ENCODE data around the gene AXDND1. TPM values are rescaled to one million over a fixed set of nuclear protein-coding genes. Genes with fewer than 3 reads are reported as not detected.
"Not testable (repeated sequence)": the region's sequence is repeated elsewhere in the genome, so short reads cannot be mapped to it uniquely, and the experiment has no call there.

AXDND1 gene
- total RNA-seq, 5 donors from 2014 or later (not counting 1 experiment from before 2014, with no cell fraction given) = 0.19 to 1.5 (median 0.77) TPM; not detected in 2

DNA sequence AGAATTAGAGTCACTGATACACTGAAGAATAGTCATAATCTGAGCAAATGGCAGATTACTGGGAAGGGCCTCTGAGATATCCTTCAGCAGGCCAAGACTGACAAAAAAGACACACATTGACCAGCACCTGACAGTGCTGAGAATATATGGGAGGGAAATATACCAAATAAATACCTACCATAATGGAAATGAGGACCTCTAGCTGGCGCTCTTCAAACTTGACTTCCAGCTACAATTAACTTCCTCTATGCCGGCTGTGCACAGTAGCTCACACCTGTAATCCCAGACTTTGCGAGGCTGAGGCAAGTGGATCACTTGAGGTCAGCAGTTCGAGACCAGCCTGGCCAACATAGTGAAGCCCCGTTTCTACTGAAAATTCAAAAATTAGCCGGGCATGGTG, 140.4 kb downstream of the AXDND1 start:
- 71% methylated on average over 4 of the region's 6 CpGs for WGBS (ENCODE audit: insufficient coverage)
- Mint-ChIP-seq H3K27me3 (no peaks in the 10 kb centered on the region), H3K9me3 (peaks cover 0 to 5% (median 0%) of the 10 kb centered on the region in 3 donors), H3K4me3 (no peak overlapping the region), H3K27ac (no peak overlapping the region), H3K4me1 (no peaks in the 10 kb centered on the region), H3K36me3 (no peaks in the 10 kb centered on the region)
- peaks cover 0 to 2% of the 10 kb centered on the region in 2 experiments for H3K27me3 ChIP-seq (replicated peaks in 1 of 2; ENCODE audit: control insufficient read depth in 2 of 2, extremely low read depth in 1 of 2, insufficient read depth in 2 of 2, low read length in 1 of 2)
- ChIA-PET CTCF (interaction anchor here in 1 of 2 donors (0.6 kb wide), 1 partner anchor 1333 kb away, joined by 3 read pairs; no protein-coding TSS in a partner anchor), POLR2A (no interaction called here)
- H3K27ac ChIP-seq (ENCODE audit: low read length) = no peak overlapping the region
- H3K36me3 ChIP-seq (ENCODE audit: control insufficient read depth in 2 of 2, extremely low read depth in 1 of 2, insufficient read depth in 1 of 2, low read length in 1 of 2) = no peaks in the 10 kb centered on the region
- no peaks in the 10 kb centered on the region for H3K9me3 ChIP-seq
- no peak overlapping the region for H3K4me3 ChIP-seq (ENCODE audit: control insufficient read depth in 1 of 2, extremely low read depth in 1 of 2, low read length in 1 of 2)
- no peaks in the 10 kb centered on the region for H3K4me1 ChIP-seq (ENCODE audit: control insufficient read depth in 1 of 2, extremely low read depth in 1 of 2, insufficient read depth in 2 of 2, low read length in 2 of 2)
- no peak for ATAC-seq (replicated peaks in 1 of 4)
- no peak for DNase-seq

DNA sequence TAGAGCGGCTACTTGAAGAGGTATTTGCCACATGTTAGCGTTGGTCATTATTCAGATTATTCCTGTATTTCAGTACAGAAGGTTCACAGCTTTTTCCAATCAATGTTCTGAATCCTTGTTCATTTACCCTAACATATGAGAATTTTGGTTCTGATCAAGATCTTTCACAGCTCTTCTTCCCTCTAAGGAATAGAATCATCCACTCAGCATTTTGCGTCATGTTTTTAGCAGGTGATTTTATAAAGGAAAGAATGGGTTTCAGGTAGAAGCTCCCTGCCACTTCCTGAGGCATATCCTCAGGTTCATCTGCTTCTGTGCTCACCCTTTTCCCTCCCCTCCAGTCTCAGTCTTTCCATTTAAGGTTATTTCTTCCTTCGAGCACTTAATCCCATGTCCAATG, 143.6 kb downstream of the AXDND1 start:
- ATAC-seq (replicated peaks in 1 of 4) = no peak
- H3K9me3 ChIP-seq = no peaks in the 10 kb centered on the region
- no peak overlapping the region for H3K4me3 ChIP-seq (ENCODE audit: control insufficient read depth in 1 of 2, extremely low read depth in 1 of 2, low read length in 1 of 2)
- H3K9me3 Mint-ChIP-seq = peaks cover 0 to 14% (median 2%) of the 10 kb centered on the region in 3 donors
- CTCF ChIA-PET = no interaction called here
- no peak overlapping the region for H3K27ac ChIP-seq (ENCODE audit: low read length)
- no peaks in the 10 kb centered on the region for H3K36me3 ChIP-seq (ENCODE audit: control insufficient read depth in 2 of 2, extremely low read depth in 1 of 2, insufficient read depth in 1 of 2, low read length in 1 of 2)
- H3K27me3 Mint-ChIP-seq = peaks cover 0 to under 1% of the 10 kb centered on the region in 2 donors
- no peaks in the 10 kb centered on the region for H3K4me1 Mint-ChIP-seq
- DNase-seq = no peak
- H3K4me1 ChIP-seq (ENCODE audit: control insufficient read depth in 1 of 2, extremely low read depth in 1 of 2, insufficient read depth in 2 of 2, low read length in 2 of 2) = no peaks in the 10 kb centered on the region
- H3K4me3 Mint-ChIP-seq = no peak overlapping the region
- 45% methylated on average over 1 of the region's 4 CpGs for WGBS (ENCODE audit: insufficient coverage)
- no peak overlapping the region for H3K27ac Mint-ChIP-seq
- POLR2A ChIA-PET = no interaction called here
- H3K36me3 Mint-ChIP-seq = no peaks in the 10 kb centered on the region
- H3K27me3 ChIP-seq (replicated peaks in 1 of 2; ENCODE audit: control insufficient read depth in 2 of 2, extremely low read depth in 1 of 2, insufficient read depth in 2 of 2, low read length in 1 of 2) = no peaks in the 10 kb centered on the region

DNA sequence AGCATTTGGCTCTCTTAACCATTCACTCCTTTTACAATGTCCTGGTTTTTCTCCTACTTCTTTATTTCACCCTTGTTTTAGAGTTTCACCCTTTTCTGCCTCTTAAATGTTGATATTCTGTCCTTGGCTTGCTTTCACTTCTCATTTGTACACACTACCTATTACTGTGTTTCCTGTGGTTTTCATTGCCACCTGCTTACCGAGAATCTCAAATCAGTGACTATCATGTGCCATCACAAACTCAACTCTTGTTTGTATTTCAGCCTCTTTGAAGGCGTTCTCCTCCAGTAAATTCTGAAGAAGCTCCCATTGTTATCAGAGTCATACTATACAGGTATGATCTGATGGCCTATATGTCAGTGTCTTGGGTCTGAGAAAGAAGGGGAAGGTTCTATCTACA, 144.3 kb downstream of the AXDND1 start:
- Histone ChIP-seq H3K27ac (ENCODE audit: low read length) (no peak overlapping the region), H3K9me3 (no peaks in the 10 kb centered on the region), H3K36me3 (ENCODE audit: control insufficient read depth in 2 of 2, extremely low read depth in 1 of 2, insufficient read depth in 1 of 2, low read length in 1 of 2) (no peaks in the 10 kb centered on the region), H3K4me1 (ENCODE audit: control insufficient read depth in 1 of 2, extremely low read depth in 1 of 2, insufficient read depth in 2 of 2, low read length in 2 of 2) (no peaks in the 10 kb centered on the region), H3K4me3 (ENCODE audit: control insufficient read depth in 1 of 2, extremely low read depth in 1 of 2, low read length in 1 of 2) (no peak overlapping the region), H3K27me3 (replicated peaks in 1 of 2; ENCODE audit: control insufficient read depth in 2 of 2, extremely low read depth in 1 of 2, insufficient read depth in 2 of 2, low read length in 1 of 2) (no peaks in the 10 kb centered on the region)
- Mint-ChIP-seq H3K9me3 (peaks cover 0 to 14% (median 2%) of the 10 kb centered on the region in 3 donors), H3K27ac (no peak overlapping the region), H3K4me3 (no peak overlapping the region), H3K36me3 (no peaks in the 10 kb centered on the region), H3K4me1 (no peaks in the 10 kb centered on the region), H3K27me3 (peaks cover 0 to 4% of the 10 kb centered on the region in 2 donors)
- ChIA-PET CTCF (no interaction called here), POLR2A (interaction anchor here in 1 of 2 donors (0.7 kb wide), 1 partner anchor 698 kb away, joined by 4 read pairs; no protein-coding TSS in a partner anchor)
- WGBS (ENCODE audit: insufficient coverage) = no CpG with 5 or more reads among the region's 2 CpGs
- DNase-seq (no peak), ATAC-seq (replicated peaks in 1 of 4) (no peak)

DNA sequence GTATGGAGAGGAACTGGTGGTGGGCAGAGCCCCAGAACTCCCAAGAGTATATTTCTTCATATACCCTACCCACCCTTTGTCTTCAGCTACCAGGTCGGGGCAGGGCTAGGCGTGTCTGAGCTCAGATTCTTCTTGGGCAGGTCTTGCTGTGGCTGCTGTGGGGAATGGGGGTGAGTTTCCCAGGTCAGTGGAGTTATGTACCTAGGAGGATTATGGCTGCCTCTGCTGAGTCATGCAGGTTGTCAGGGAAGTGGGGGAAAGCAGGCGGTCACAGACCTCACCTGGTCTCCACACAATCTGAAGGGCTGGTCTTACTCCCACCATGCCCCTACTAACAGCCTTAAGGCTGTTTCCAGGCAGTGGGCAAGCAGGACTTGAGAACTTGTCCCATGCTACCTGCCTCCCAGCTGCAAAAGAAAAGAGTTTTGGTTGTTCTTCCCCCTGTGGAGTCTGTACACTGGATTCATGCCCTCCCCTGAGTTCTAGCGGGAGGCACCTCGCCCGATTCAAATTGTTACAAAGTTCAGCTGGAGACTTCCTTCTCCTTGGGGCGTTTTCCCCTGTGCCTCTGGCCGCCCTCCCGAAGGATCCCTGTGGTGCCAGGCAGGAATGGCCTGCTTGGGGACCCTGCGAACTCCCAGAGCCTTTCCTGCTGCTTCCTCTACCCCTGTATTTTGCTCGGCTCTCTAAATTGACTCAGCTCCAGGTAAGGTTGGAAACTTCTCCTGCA, 151.4 kb downstream of the AXDND1 start:
- Mint-ChIP-seq H3K36me3 (no peaks in the 10 kb centered on the region), H3K9me3 (peaks cover 2 to 8% (median 7%) of the 10 kb centered on the region in 3 donors), H3K4me1 (no peaks in the 10 kb centered on the region), H3K27ac (no peak overlapping the region), H3K27me3 (peaks cover 13 to 14% of the 10 kb centered on the region in 2 donors), H3K4me3 (no peak overlapping the region)
- POLR2A ChIA-PET = no interaction called here
- H3K27me3 ChIP-seq (replicated peaks in 1 of 2; ENCODE audit: control insufficient read depth in 2 of 2, extremely low read depth in 1 of 2, insufficient read depth in 2 of 2, low read length in 1 of 2) = no peaks in the 10 kb centered on the region
- no peaks in the 10 kb centered on the region for H3K4me1 ChIP-seq (ENCODE audit: control insufficient read depth in 1 of 2, extremely low read depth in 1 of 2, insufficient read depth in 2 of 2, low read length in 2 of 2)
- DNase-seq (no peak), ATAC-seq (replicated peaks in 1 of 4) (no peak)
- no peak overlapping the region for H3K27ac ChIP-seq (ENCODE audit: low read length)
- 46% methylated on average over 6 of the region's 11 CpGs for WGBS (ENCODE audit: insufficient coverage)
- H3K4me3 ChIP-seq (ENCODE audit: control insufficient read depth in 1 of 2, extremely low read depth in 1 of 2, low read length in 1 of 2) = no peak overlapping the region
- no peaks in the 10 kb centered on the region for H3K9me3 ChIP-seq
- H3K36me3 ChIP-seq (ENCODE audit: control insufficient read depth in 2 of 2, extremely low read depth in 1 of 2, insufficient read depth in 1 of 2, low read length in 1 of 2) = no peaks in the 10 kb centered on the region
- CTCF ChIA-PET = no interaction called here

DNA sequence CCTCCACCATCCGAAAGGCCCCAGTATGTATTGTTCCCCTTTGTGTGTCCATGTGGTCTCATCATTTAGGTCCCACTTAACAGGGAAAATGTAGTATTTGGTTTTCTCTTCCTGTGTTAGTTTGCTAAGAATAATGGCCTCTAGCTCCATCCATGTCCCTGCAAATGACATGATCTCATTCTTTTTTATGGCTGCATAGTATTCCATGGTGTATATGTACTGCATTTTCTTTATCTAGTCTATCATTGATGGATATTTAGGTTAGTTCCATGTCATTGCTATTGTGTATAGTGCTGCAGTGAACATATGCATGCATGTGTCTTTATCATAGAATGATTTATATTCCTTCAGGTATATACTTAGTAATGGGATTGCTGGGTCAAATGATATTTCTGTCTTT, 152.8 kb downstream of the AXDND1 start:
- H3K36me3 Mint-ChIP-seq; ATAC-seq (replicated peaks in 1 of 4); H3K9me3 Mint-ChIP-seq; H3K27ac Mint-ChIP-seq; H3K4me3 ChIP-seq (ENCODE audit: control insufficient read depth in 1 of 2, extremely low read depth in 1 of 2, low read length in 1 of 2); H3K36me3 ChIP-seq (ENCODE audit: control insufficient read depth in 2 of 2, extremely low read depth in 1 of 2, insufficient read depth in 1 of 2, low read length in 1 of 2); H3K4me1 Mint-ChIP-seq; H3K27ac ChIP-seq (ENCODE audit: low read length); DNase-seq; H3K4me3 Mint-ChIP-seq; CTCF ChIA-PET; H3K4me1 ChIP-seq (ENCODE audit: control insufficient read depth in 1 of 2, extremely low read depth in 1 of 2, insufficient read depth in 2 of 2, low read length in 2 of 2); H3K9me3 ChIP-seq; POLR2A ChIA-PET; H3K27me3 ChIP-seq (replicated peaks in 1 of 2; ENCODE audit: control insufficient read depth in 2 of 2, extremely low read depth in 1 of 2, insufficient read depth in 2 of 2, low read length in 1 of 2): not testable (repeated sequence)
- no CpG with 5 or more reads among the region's 1 CpG for WGBS (ENCODE audit: insufficient coverage)
- H3K27me3 Mint-ChIP-seq = peaks cover 13 to 16% of the 10 kb centered on the region in 2 donors

DNA sequence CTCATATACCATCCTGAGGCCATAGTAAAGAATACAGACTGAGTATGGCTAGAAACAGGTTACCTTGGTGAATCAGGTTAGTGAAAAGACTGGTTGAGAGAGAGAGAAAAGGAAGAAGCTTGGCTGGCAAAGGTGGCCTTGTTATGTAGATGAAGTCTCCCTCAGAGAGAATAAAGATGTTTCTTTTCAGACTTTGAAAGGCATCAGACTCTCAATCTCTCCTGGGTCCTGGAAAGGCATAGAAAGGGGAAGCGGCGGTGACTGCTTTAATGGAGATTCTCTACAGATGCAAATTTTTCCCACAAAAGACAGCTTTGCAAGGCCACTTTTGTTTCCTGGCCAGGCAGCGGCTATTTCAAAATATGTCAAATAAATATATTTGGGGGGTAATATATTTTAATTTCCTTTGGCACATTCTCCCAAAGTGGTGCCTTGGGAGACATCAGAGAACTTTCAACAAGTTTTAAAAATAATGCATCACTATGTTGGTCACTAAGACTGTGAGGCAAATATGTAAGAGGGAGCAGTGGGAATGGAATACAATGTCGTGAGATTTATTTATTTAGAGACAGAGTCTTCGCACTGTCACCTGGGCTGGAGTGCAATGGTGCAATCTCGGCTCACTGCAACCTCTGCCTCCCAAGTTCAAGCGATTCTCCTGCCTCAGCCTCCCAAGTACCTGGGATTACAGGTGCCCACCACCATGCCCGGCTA, 163.9 kb downstream of the AXDND1 start:
- H3K9me3 ChIP-seq = no peaks in the 10 kb centered on the region
- POLR2A ChIA-PET = no interaction called here
- DNase-seq = no peak
- Mint-ChIP-seq H3K27ac (no peak overlapping the region), H3K4me1 (no peaks in the 10 kb centered on the region), H3K9me3 (peaks cover 0 to 2% (median 0%) of the 10 kb centered on the region in 3 donors), H3K27me3 (peaks cover 5 to 11% of the 10 kb centered on the region in 2 donors), H3K36me3 (no peaks in the 10 kb centered on the region), H3K4me3 (no peak overlapping the region)
- WGBS (ENCODE audit: insufficient coverage) = 68% methylated on average over 4 of the region's 8 CpGs
- H3K4me1 ChIP-seq (ENCODE audit: control insufficient read depth in 1 of 2, extremely low read depth in 1 of 2, insufficient read depth in 2 of 2, low read length in 2 of 2) = no peaks in the 10 kb centered on the region
- H3K27ac ChIP-seq (ENCODE audit: low read length) = no peak overlapping the region
- no peak overlapping the region for H3K4me3 ChIP-seq (ENCODE audit: control insufficient read depth in 1 of 2, extremely low read depth in 1 of 2, low read length in 1 of 2)
- no peak for ATAC-seq (replicated peaks in 1 of 4)
- H3K27me3 ChIP-seq (replicated peaks in 1 of 2; ENCODE audit: control insufficient read depth in 2 of 2, extremely low read depth in 1 of 2, insufficient read depth in 2 of 2, low read length in 1 of 2) = peaks cover 0 to 3% of the 10 kb centered on the region in 2 experiments
- CTCF ChIA-PET = no interaction called here
- H3K36me3 ChIP-seq (ENCODE audit: control insufficient read depth in 2 of 2, extremely low read depth in 1 of 2, insufficient read depth in 1 of 2, low read length in 1 of 2) = no peaks in the 10 kb centered on the region
